Measurements from ENCODE around the gene SNX25. TPM values are rescaled to one million over a fixed set of nuclear protein-coding genes. Genes with fewer than 3 reads are reported as not detected.

SNX25 gene
- total and polyA plus RNA-seq, 2 donors (not counting 1 experiment from before 2014, with no cell fraction given): 12.0 to 77.6 TPM

DNA sequence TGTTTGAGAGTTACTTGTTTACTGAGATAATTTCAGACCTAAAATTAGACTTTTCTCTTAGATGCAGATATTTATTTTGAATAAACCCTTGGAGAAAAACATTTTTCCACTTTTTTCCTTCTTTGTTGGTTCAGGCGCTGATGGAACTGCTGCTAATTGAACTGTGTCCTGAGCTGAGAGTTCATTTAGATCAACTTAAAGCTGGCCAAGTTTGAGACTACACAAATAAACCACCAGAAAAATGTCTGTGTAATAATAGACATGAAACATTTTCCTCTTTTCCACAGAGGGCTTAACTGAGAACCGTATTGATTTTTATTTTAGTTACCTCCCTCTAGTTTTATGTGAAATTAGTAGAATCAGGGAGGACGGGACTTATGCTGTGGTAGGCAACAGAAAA, 153.9 kb downstream of the SNX25 start:
- Mint-ChIP-seq H3K4me1 (peaks cover 3% of the 10 kb centered on the region), H3K9me3 (ENCODE audit: insufficient read depth) (no peaks in the 10 kb centered on the region), H3K4me3 (no peak overlapping the region), H3K27ac (no peak overlapping the region), H3K27me3 (no peaks in the 10 kb centered on the region)
- Histone ChIP-seq H3K4me1 (ENCODE audit: control insufficient read depth in 2 of 2, insufficient read depth in 2 of 2, low read length in 2 of 2) (no peaks in the 10 kb centered on the region), H3K27me3 (replicated peaks in 1 of 4; ENCODE audit: control extremely low read depth in 1 of 4, control insufficient read depth in 3 of 4, insufficient read depth in 4 of 4, low read length in 3 of 4) (no peaks in the 10 kb centered on the region), H3K4me2 (replicated peaks; ENCODE audit: low read depth, low read length, poor library complexity, severe bottlenecking) (no peak overlapping the region), H3K9ac (ENCODE audit: low read length) (no peak overlapping the region), H3K4me3 (ENCODE audit: control extremely low read depth in 1 of 5, extremely low read depth in 1 of 5, insufficient read depth in 1 of 5, low read depth in 2 of 5, low read length in 4 of 5) (no peak overlapping the region), H3K79me2 (ENCODE audit: control insufficient read depth, insufficient read depth, low read length) (no peaks in the 10 kb centered on the region), H3K9me3 (ENCODE audit: control extremely low read depth in 1 of 3, control insufficient read depth in 2 of 3, insufficient read depth in 1 of 3, low read length in 2 of 3) (no peaks in the 10 kb centered on the region), H3K27ac (ENCODE audit: low read length in 2 of 2) (no peak overlapping the region), H3K36me3 (replicated peaks in 1 of 2; ENCODE audit: control extremely low read depth in 1 of 2, control insufficient read depth in 1 of 2, extremely low read depth in 1 of 2, insufficient read depth in 2 of 2, low read length in 1 of 2) (peaks cover 5 to 18% of the 10 kb centered on the region in 2 experiments), H2AFZ (ENCODE audit: insufficient read depth, low read depth, low read length, poor library complexity, severe bottlenecking) (no peak overlapping the region), H4K20me1 (ENCODE audit: control insufficient read depth, insufficient read depth, low read length, poor library complexity, severe bottlenecking) (no peaks in the 10 kb centered on the region)
- POLR2A ChIA-PET: no interaction called here
- no CpG with 5 or more reads among the region's 3 CpGs for WGBS (ENCODE audit: insufficient coverage)
- no peak for TF ChIP-seq EZH2 (IDR thresholded peaks at IDR 0.05; ENCODE audit: borderline replicate concordance, insufficient read depth, low read depth, low read length, poor library complexity, severe bottlenecking)
- TF ChIP-seq, protein P1, sequence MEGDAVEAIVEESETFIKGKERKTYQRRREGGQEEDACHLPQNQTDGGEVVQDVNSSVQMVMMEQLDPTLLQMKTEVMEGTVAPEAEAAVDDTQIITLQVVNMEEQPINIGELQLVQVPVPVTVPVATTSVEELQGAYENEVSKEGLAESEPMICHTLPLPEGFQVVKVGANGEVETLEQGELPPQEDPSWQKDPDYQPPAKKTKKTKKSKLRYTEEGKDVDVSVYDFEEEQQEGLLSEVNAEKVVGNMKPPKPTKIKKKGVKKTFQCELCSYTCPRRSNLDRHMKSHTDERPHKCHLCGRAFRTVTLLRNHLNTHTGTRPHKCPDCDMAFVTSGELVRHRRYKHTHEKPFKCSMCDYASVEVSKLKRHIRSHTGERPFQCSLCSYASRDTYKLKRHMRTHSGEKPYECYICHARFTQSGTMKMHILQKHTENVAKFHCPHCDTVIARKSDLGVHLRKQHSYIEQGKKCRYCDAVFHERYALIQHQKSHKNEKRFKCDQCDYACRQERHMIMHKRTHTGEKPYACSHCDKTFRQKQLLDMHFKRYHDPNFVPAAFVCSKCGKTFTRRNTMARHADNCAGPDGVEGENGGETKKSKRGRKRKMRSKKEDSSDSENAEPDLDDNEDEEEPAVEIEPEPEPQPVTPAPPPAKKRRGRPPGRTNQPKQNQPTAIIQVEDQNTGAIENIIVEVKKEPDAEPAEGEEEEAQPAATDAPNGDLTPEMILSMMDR (IDR thresholded peaks at IDR 0.05): no peak
- CTCF ChIA-PET: no interaction called here
- no peak for ATAC-seq (ENCODE audit: low read depth)
- DNase-seq: no peak
- intact Hi-C loops (cut with micrococcal nuclease): no loop called here

GRCh38 chr4:185364886-185365285, 155.5 kb downstream of the SNX25 start:
- H3K79me2 ChIP-seq (ENCODE audit: control insufficient read depth, insufficient read depth, low read length): no peaks in the 10 kb centered on the region
- Mint-ChIP-seq H3K4me1 (no peaks in the 10 kb centered on the region), H3K9me3 (ENCODE audit: insufficient read depth) (no peaks in the 10 kb centered on the region), H3K4me3 (no peak overlapping the region), H3K27ac (no peak overlapping the region), H3K27me3 (no peaks in the 10 kb centered on the region)
- no peaks in the 10 kb centered on the region for H3K4me1 ChIP-seq (ENCODE audit: control insufficient read depth in 2 of 2, insufficient read depth in 2 of 2, low read length in 2 of 2)
- H2AFZ ChIP-seq (ENCODE audit: insufficient read depth, low read depth, low read length, poor library complexity, severe bottlenecking): no peak overlapping the region
- ChIA-PET CTCF (interaction anchor here (0.5 kb wide), 1 partner anchor 241 kb away, joined by 3 read pairs; no protein-coding TSS in a partner anchor), POLR2A (no interaction called here)
- H3K36me3 ChIP-seq (replicated peaks in 1 of 2; ENCODE audit: control extremely low read depth in 1 of 2, control insufficient read depth in 1 of 2, extremely low read depth in 1 of 2, insufficient read depth in 2 of 2, low read length in 1 of 2): peaks cover 5 to 15% of the 10 kb centered on the region in 2 experiments
- no peaks in the 10 kb centered on the region for H3K27me3 ChIP-seq (replicated peaks in 1 of 4; ENCODE audit: control extremely low read depth in 1 of 4, control insufficient read depth in 3 of 4, insufficient read depth in 4 of 4, low read length in 3 of 4)
- no peak overlapping the region for H3K4me3 ChIP-seq (ENCODE audit: control extremely low read depth in 1 of 5, extremely low read depth in 1 of 5, insufficient read depth in 1 of 5, low read depth in 2 of 5, low read length in 4 of 5)
- ATAC-seq (ENCODE audit: low read depth) (no peak), DNase-seq (no peak)
- TF ChIP-seq EZH2 (IDR thresholded peaks at IDR 0.05; ENCODE audit: borderline replicate concordance, insufficient read depth, low read depth, low read length, poor library complexity, severe bottlenecking): no peak
- TF ChIP-seq, protein P1 (IDR thresholded peaks at IDR 0.05): no peak
- H3K9me3 ChIP-seq (ENCODE audit: control extremely low read depth in 1 of 3, control insufficient read depth in 2 of 3, insufficient read depth in 1 of 3, low read length in 2 of 3): no peaks in the 10 kb centered on the region
- intact Hi-C loops (cut with micrococcal nuclease): no loop called here
- no peak overlapping the region for H3K27ac ChIP-seq (ENCODE audit: low read length in 2 of 2)
- no peaks in the 10 kb centered on the region for H4K20me1 ChIP-seq (ENCODE audit: control insufficient read depth, insufficient read depth, low read length, poor library complexity, severe bottlenecking)
- 95% methylated on average over 2 of the region's 5 CpGs for WGBS (ENCODE audit: insufficient coverage)
- no peak overlapping the region for H3K4me2 ChIP-seq (replicated peaks; ENCODE audit: low read depth, low read length, poor library complexity, severe bottlenecking)
- H3K9ac ChIP-seq (ENCODE audit: low read length): no peak overlapping the region

All from B cell (primary cell).